Colonic mucosa (tissue), 4 donors: ENCODE measurements around the gene SF3A2. TPM values are rescaled to one million over a fixed set of nuclear protein-coding genes. Genes with fewer than 3 reads are reported as not detected.

ENCODE experiments used
- DNase-seq: peaks from one replicate; pipeline ENCODE4 v3.0.0-alpha.2; 2020
- H3K27ac ChIP-seq: fragments of 200-600 bp; one replicate; pipeline ENCODE4 v1.8.0; 2021
- H3K27me3 ChIP-seq: fragments of 200-600 bp; one replicate; pipeline ENCODE4 v1.8.0; 2021
- H3K36me3 ChIP-seq: fragments of 200-600 bp; one replicate; pipeline ENCODE4 v1.8.0; 2021
- H3K4me1 ChIP-seq: fragments of 200-600 bp; one replicate; pipeline ENCODE4 v1.8.0; 2021; ENCODE audit warnings: mild to moderate bottlenecking
- H3K4me3 ChIP-seq: fragments of 200-600 bp; one replicate; pipeline ENCODE4 v1.8.0; 2021
- H3K9ac ChIP-seq, 2 donors: one replicate each; pipeline ENCODE4 v1.7.0; 2013; ENCODE audit warnings: control low read depth in 2 of 2, low read depth in 2 of 2, low read length in 2 of 2
- H3K9me3 ChIP-seq: fragments of 200-600 bp; one replicate; pipeline ENCODE4 v1.8.0; 2021
- CTCF ChIP-seq: fragments of 200-600 bp; IDR thresholded peaks from one replicate; pipeline ENCODE4 v1.8.0; 2022; ENCODE audit warnings: antibody characterized with exemption, mild to moderate bottlenecking
- intact Hi-C: fragments of 100-400 bp; cut with DNase I; formaldehyde crosslinking; loops from one replicate; pipeline ENCODE4 v1.14.1; 2022
- total RNA-seq, 2 donors: library from RNA; stranded (reverse); fragmentation: NEBNext Ultra II Directional in 1 of 2; extraction: Animal tissue kit (Norgen Biotek cat#: 25700) in 1 of 2; gene quantifications; one replicate each; pipeline ENCODE4 v1.2.1, GENCODE V29; 2021
- donor health status: healthy.
- donor health status: DM: no; HTN: no; CAD: no.
- donor health status: DM: no; HTN: no; CAD: no.

The SF3A2 gene
- total RNA-seq, 2 donors from 2014 or later: 60.9 to 99.8 TPM

GRCh38 chr19:2236064-2236313 is 635 bp upstream of the SF3A2 start:
- Histone ChIP-seq H3K27ac (peak overlapping the region; percentile 100), H3K4me3 (peak overlapping the region; percentile 97), H3K36me3 (no peaks in the 10 kb centered on the region), H3K9ac (peak overlapping the region; percentile 76 to 91), H3K4me1 (peaks cover 25% of the 10 kb centered on the region), H3K27me3 (no peaks in the 10 kb centered on the region), H3K9me3 (no peaks in the 10 kb centered on the region)
- no peak for TF ChIP-seq CTCF
- DNase-seq: no peak
- intact Hi-C loops: loop anchor here (5.0 to 10.0 kb wide), 2 partner anchors 36 to 71 kb away; partner anchors contain the start of gene DOT1L

GRCh38 chr19:2237051-2237868 is 636 bp downstream of the SF3A2 start:
- Histone ChIP-seq H3K36me3 (no peaks in the 10 kb centered on the region), H3K27ac (peak overlapping the region; percentile 100), H3K4me1 (peaks cover 32% of the 10 kb centered on the region), H3K27me3 (no peaks in the 10 kb centered on the region), H3K9ac (peak overlapping the region; percentile 76 to 91), H3K4me3 (peak overlapping the region; percentile 97), H3K9me3 (no peaks in the 10 kb centered on the region)
- intact Hi-C loops: loop anchor here (5.0 to 10.0 kb wide), 2 partner anchors 35 to 72 kb away; partner anchors contain the start of gene DOT1L
- DNase-seq: no peak
- no peak for TF ChIP-seq CTCF

GRCh38 chr19:2237869-2238153 is 1.2 kb downstream of the SF3A2 start:
- TF ChIP-seq CTCF: no peak
- Histone ChIP-seq H3K9ac (peak overlapping the region; percentile 76 to 91), H3K4me1 (peaks cover 32% of the 10 kb centered on the region), H3K27ac (no peak overlapping the region), H3K27me3 (no peaks in the 10 kb centered on the region), H3K9me3 (no peaks in the 10 kb centered on the region), H3K4me3 (peak overlapping the region; percentile 97), H3K36me3 (no peaks in the 10 kb centered on the region)
- no peak for DNase-seq
- intact Hi-C loops: loop anchor here (5.0 to 10.0 kb wide), 2 partner anchors 34 to 73 kb away; partner anchors contain the start of gene DOT1L

GRCh38 chr19:2239173-2239572 is 2.5 kb downstream of the SF3A2 start:
- Histone ChIP-seq H3K36me3 (peaks cover 2% of the 10 kb centered on the region), H3K27me3 (no peaks in the 10 kb centered on the region), H3K4me3 (no peak overlapping the region), H3K9me3 (no peaks in the 10 kb centered on the region), H3K4me1 (peaks cover 32% of the 10 kb centered on the region), H3K9ac (no peak overlapping the region), H3K27ac (peak overlapping the region; percentile 1)
- intact Hi-C loops: loop anchor here (5.0 to 10.0 kb wide), 2 partner anchors 33 to 74 kb away; partner anchors contain the start of gene DOT1L
- no peak for TF ChIP-seq CTCF
- DNase-seq: no peak

- Histone ChIP-seq H3K27ac (peak overlapping the region; percentile 1), H3K9ac (peak overlapping the region in 1 of 2 donors; percentile 43), H3K4me3 (peak overlapping the region; percentile 21), H3K27me3 (no peaks in the 10 kb centered on the region), H3K9me3 (no peaks in the 10 kb centered on the region), H3K36me3 (peaks cover 11% of the 10 kb centered on the region), H3K4me1 (peaks cover 26% of the 10 kb centered on the region)
- no peak for TF ChIP-seq CTCF
- DNase-seq: no peak
- intact Hi-C loops: loop anchor here (5.0 to 10.0 kb wide), 2 partner anchors 32 to 75 kb away; partner anchors contain the start of gene DOT1L
Observed at GRCh38 chr19:2239771-2240770, 3.4 kb downstream of the SF3A2 start.
